Mesodermal cell (in vitro differentiated cells): ENCODE results near the gene EBF4.

Experiments
- H3K27ac ChIP-seq: 2 replicates; pipeline ENCODE4 v1.7.0; 2013; ENCODE audit warnings: mild to moderate bottlenecking, low read depth, low read length, moderate library complexity; ENCODE audit not compliant: severe bottlenecking
- H3K36me3 ChIP-seq: 2 replicates; pipeline ENCODE4 v1.7.1; 2013; ENCODE audit warnings: mild to moderate bottlenecking, low read length, moderate library complexity; ENCODE audit not compliant: control insufficient read depth, insufficient read depth
- H3K4me1 ChIP-seq: one replicate; pipeline ENCODE4 v1.7.1; 2013; ENCODE audit warnings: mild to moderate bottlenecking, low read length; ENCODE audit not compliant: insufficient read depth, control insufficient read depth, poor library complexity, severe bottlenecking
- H3K4me3 ChIP-seq: 2 replicates; pipeline ENCODE4 v1.7.0; 2013; ENCODE audit warnings: low read length, control low read depth, mild to moderate bottlenecking; ENCODE audit not compliant: insufficient read depth, poor library complexity, severe bottlenecking; ENCODE audit errors: extremely low read depth
- H3K9me3 ChIP-seq: 2 replicates; pipeline ENCODE4 v1.7.1; 2013; ENCODE audit warnings: mild to moderate bottlenecking, low read length, moderate library complexity; ENCODE audit not compliant: control insufficient read depth
- WGBS, 2 experiments: methylation state at CpG; one replicate each; pipeline ENCODE4 v1.1.5; 2013; ENCODE audit warnings: missing lambda C conversion rate in 2 of 2; ENCODE audit not compliant: insufficient coverage in 2 of 2; 5-methylcytosine and 5-hydroxymethylcytosine counted together

Gene EBF4

GRCh38 chr20:2745060-2745910 is 52.7 kb downstream of the EBF4 start:
- Histone ChIP-seq H3K9me3 (no peaks in the 10 kb centered on the region), H3K4me3 (no peak overlapping the region), H3K36me3 (no peaks in the 10 kb centered on the region), H3K4me1 (peaks cover 2% of the 10 kb centered on the region), H3K27ac (no peak overlapping the region)
- 72 to 81% methylated on average over 9 to 11 of the region's 12 CpGs for WGBS, 2 experiments

DNA sequence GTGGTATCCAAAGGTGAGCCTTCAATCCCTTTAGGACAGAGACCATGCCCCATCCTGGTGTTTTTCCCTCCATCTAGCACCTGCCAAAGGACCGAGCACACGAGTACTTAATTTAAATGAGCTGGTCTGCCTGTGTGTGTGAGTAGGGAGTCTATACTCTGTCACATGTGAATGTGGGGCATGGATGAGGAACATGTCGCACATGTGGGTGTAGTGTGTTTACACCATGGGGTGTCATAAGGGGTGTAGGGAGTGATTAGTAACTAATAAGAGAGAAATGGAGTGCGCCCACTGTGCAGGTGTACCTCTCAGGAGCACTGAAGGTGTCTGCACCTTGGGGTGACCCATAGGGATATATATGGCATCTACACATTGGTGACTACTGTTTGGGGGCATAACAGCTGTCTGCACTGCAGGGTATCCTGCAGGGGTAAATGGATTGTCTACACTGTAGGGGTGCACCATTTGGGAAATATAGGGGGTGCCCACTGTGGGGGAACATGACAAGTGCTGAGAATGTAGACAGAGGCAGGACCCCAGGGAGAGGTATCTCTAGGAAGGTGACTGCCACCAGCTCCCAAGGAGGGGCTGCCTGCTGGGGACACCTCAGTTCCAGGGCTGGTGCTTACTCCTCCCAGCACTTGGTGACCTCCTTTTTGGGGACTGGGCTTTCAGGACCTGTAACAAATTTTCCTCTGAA is 53.5 kb downstream of the EBF4 start:
- Histone ChIP-seq H3K27ac (no peak overlapping the region), H3K36me3 (no peaks in the 10 kb centered on the region), H3K4me1 (peaks cover 3% of the 10 kb centered on the region), H3K9me3 (no peaks in the 10 kb centered on the region), H3K4me3 (no peak overlapping the region)
- 74 to 94% methylated on average over 4 of the region's 4 CpGs for WGBS, 2 experiments

- Histone ChIP-seq H3K4me1 (peaks cover 10% of the 10 kb centered on the region), H3K36me3 (no peaks in the 10 kb centered on the region), H3K4me3 (no peak overlapping the region), H3K27ac (no peak overlapping the region), H3K9me3 (no peaks in the 10 kb centered on the region)
- WGBS, 2 experiments: 63 to 72% methylated on average over 5 to 6 of the region's 8 CpGs
Measured at GRCh38 chr20:2746636-2747265, 54.2 kb downstream of the EBF4 start.

GRCh38 chr20:2747676-2748235 is 55.2 kb downstream of the EBF4 start:
- Histone ChIP-seq H3K9me3 (no peaks in the 10 kb centered on the region), H3K36me3 (no peaks in the 10 kb centered on the region), H3K27ac (no peak overlapping the region), H3K4me1 (peaks cover 11% of the 10 kb centered on the region), H3K4me3 (no peak overlapping the region)
- 82 to 90% methylated on average over 8 of the region's 8 CpGs for WGBS, 2 experiments

- Histone ChIP-seq H3K4me1 (peaks cover 11% of the 10 kb centered on the region), H3K36me3 (no peaks in the 10 kb centered on the region), H3K27ac (no peak overlapping the region), H3K4me3 (no peak overlapping the region), H3K9me3 (no peaks in the 10 kb centered on the region)
- 11 to 18% methylated on average over 6 of the region's 10 CpGs for WGBS, 2 experiments
Measured at GRCh38 chr20:2748551-2749342, 56.2 kb downstream of the EBF4 start.

DNA sequence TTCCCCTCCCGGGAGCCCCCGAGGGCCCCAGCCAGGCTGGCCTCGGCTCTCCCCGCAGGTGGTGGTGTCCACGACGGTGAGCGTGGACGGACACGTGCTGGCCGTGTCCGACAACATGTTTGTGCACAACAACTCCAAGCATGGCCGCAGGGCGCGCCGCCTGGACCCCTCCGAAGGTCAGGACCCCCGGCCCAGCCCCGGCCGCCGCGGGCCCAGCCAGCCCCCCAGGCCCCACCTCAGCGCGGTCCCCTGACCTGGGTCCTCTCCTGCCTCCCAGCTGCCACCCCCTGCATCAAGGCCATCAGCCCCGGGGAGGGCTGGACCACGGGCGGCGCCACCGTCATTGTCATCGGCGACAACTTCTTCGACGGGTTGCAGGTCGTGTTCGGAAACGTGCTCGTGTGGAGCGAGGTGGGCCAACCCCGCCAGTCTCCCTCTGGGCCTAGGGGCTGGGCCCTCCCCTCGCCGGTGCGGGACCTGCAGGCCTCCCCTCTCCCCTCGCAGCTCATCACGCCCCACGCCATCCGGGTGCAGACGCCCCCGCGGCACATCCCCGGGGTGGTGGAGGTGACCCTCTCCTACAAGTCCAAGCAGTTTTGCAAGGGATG is 56.9 kb downstream of the EBF4 start:
- Histone ChIP-seq H3K4me3 (no peak overlapping the region), H3K9me3 (no peaks in the 10 kb centered on the region), H3K4me1 (peaks cover 11% of the 10 kb centered on the region), H3K36me3 (no peaks in the 10 kb centered on the region), H3K27ac (no peak overlapping the region)
- WGBS, 2 experiments: 9 to 10% methylated on average over 29 to 35 of the region's 49 CpGs

DNA sequence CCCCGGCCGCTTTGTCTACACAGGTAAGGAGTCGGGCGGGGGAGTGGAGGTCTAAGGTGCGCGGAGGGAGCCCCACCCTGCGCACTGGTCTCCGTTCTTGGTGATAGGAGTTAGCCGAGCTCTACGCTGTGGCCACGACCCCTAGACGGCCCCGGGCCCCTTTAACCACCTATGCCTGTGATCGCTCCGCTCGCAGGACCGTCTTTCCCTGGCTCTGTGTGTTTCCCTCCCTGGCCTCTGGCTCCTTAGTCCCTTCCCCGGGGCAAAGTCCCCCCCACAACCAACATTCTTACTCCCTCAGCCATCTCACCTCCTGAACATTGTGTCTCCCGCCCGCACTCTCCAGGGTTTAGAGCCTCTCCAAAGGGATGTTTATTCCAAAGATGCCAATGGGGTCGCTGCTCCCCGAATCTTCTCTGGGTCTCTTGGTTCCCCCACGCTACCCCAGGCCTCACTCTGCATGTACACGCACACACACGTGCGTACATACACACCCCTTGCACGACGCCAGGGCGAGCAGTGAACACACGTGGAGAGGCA is 57.4 kb downstream of the EBF4 start:
- WGBS, 2 experiments: 3 to 4% methylated on average over 22 to 28 of the region's 30 CpGs
- Histone ChIP-seq H3K4me3 (no peak overlapping the region), H3K9me3 (no peaks in the 10 kb centered on the region), H3K27ac (no peak overlapping the region), H3K4me1 (peaks cover 11% of the 10 kb centered on the region), H3K36me3 (no peaks in the 10 kb centered on the region)

DNA sequence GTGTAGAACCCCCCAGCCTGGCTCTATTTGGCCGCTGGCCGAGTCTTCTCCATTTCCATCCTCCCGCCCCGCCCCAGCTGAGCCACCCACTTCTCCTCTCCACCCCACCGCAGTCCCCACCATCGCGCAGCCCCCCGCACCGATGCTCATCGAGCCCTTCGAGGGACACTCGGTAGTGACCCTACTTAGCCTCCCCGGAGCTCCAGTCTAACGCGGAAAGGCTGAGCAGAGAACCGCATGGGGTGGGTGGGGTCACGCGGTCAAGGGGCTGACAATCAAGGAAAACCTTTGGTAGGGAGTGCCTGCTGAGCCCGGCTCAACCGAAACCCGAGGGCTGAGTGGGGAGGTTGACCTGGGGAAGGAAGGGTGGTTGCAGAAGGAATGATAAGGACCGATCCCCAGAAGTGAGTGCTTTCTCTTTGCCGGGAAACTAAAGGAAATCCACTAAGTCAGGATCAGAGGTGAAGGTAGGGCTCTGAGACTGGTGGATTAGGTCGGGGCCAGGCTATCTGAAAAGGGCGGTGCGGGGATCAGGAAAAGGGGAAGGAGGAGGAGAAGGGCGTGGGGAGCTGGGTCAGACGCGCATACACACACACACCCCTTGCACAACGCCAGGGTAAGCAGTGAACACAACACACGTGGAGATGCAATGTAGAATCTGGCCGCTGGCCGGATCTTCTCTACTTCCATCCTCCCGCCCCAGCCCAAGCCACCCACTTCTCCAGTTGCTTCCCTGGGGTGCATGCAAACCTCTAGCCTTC is 58.1 kb downstream of the EBF4 start:
- Histone ChIP-seq H3K4me3 (no peak overlapping the region), H3K36me3 (no peaks in the 10 kb centered on the region), H3K9me3 (no peaks in the 10 kb centered on the region), H3K27ac (no peak overlapping the region), H3K4me1 (peaks cover 11% of the 10 kb centered on the region)
- 0 to 1% methylated on average over 15 to 18 of the region's 34 CpGs for WGBS, 2 experiments

DNA sequence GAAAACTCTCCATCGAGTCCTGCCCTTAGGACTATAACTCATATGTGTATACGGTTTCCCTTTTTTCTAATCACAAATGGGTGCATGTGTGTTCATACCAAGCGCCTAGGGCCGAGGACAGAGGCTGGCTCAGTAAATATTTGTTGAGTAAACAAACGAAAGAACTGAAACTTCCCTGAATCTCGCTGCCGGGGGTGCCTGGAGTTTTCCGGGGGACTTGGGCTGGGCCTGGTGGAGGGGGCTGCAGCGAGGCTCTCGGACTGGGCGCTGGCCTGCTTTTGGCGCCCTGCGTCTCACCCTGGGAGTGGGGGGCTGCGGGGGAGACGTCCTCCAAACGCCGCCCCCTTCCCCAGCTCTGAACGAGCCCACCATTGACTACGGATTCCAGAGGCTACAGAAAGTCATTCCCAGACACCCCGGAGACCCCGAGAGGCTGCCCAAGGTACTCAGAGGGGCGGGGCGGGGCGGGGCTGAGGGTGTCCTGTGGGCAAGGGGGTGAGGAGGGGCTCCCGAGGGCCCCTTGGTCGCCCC is 58.8 kb downstream of the EBF4 start:
- WGBS, 2 experiments: 1 to 2% methylated on average over 9 to 16 of the region's 26 CpGs
- no peak overlapping the region for H3K27ac ChIP-seq

More for the DNA sequence above, 58.8 kb downstream of the EBF4 start:
- Histone ChIP-seq H3K4me3 (peak overlapping the region; percentile 5), H3K36me3 (no peaks in the 10 kb centered on the region), H3K4me1 (peaks cover 11% of the 10 kb centered on the region), H3K9me3 (no peaks in the 10 kb centered on the region)
